Psoas muscle (tissue), 8 donors: ENCODE results near the gene RACGAP1. TPM values are rescaled to one million over a fixed set of nuclear protein-coding genes. Genes with fewer than 3 reads are reported as not detected.
A peak's percentile ranks its signal among the peaks of the same experiment; 100 is the strongest.

ENCODE experiments used
- ATAC-seq, 4 donors: fragments of 200-7000 bp; cut with Tn5 transposase; one replicate each; pipeline ENCODE4 v1.9.1; 2020; ENCODE audit warnings: moderate library complexity in 3 of 4, mild to moderate bottlenecking in 2 of 4
- DNase-seq, 2 donors: peaks; one replicate each; pipeline ENCODE4 v3.0.0-alpha.2; 2020
- H3K27ac ChIP-seq: fragments of 200-600 bp; one replicate; pipeline ENCODE4 v1.8.0; 2022
- H3K27me3 ChIP-seq, 3 donors: fragments of 200-600 bp in 1 of 3; one replicate each; pipeline versions ENCODE4 v1.6.1 to v1.8.0; 2013 to 2022; ENCODE audit warnings: low read length in 2 of 3, mild to moderate bottlenecking in 2 of 3, moderate library complexity in 1 of 3; ENCODE audit not compliant: insufficient read depth in 3 of 3
- H3K36me3 ChIP-seq, 2 donors: fragments of 200-600 bp in 1 of 2; one replicate each; pipeline versions ENCODE4 v1.6.1 to v1.8.0; 2013 to 2022; ENCODE audit warnings: low read depth in 1 of 2, mild to moderate bottlenecking in 1 of 2, moderate library complexity in 1 of 2; ENCODE audit not compliant: insufficient read depth in 1 of 2
- H3K4me1 ChIP-seq: fragments of 200-600 bp; one replicate; pipeline ENCODE4 v1.8.0; 2022
- H3K4me3 ChIP-seq: fragments of 200-600 bp; one replicate; pipeline ENCODE4 v1.8.0; 2022; ENCODE audit warnings: mild to moderate bottlenecking
- H3K9me3 ChIP-seq: fragments of 200-600 bp; one replicate; pipeline ENCODE4 v1.8.0; 2022
- CTCF ChIP-seq: fragments of 200-600 bp; IDR thresholded peaks from one replicate; pipeline ENCODE4 v1.8.0; 2022; ENCODE audit warnings: antibody characterized with exemption
- WGBS, 3 donors: extraction: QIAGEN DNeasy Blood & Tissue Kit; methylation state at CpG; one replicate each; pipeline versions ENCODE4 v1.1.6 to v1.1.7; 2013; 5-methylcytosine and 5-hydroxymethylcytosine counted together
- intact Hi-C, 2 donors: fragments of 100-400 bp; cut with DNase I; formaldehyde crosslinking; loops; one replicate each; pipeline versions ENCODE4 v1.11.0 to v1.14.2; 2022
- polyA plus RNA-seq, 3 donors: library from polyadenylated mRNA; stranded (reverse); fragments of 200-250 nt; gene quantifications; one replicate each; pipeline ENCODE4 v1.2.3, GENCODE V29; 2013
- total RNA-seq, 4 donors: library from RNA; stranded (reverse); fragmentation: NEBNext Ultra II Directional in 2 of 4; extraction: Animal tissue kit (Norgen Biotek cat#: 25700) in 2 of 4; gene quantifications; one replicate each; pipeline versions ENCODE4 v1.2.1 to v1.2.4, GENCODE V29; 2021 to 2023
- donor health status: healthy with polysubstance abuse.
- donor health status: DM: no; HTN: no; CAD: no; lungs with moderate emphysema.
- donor health status: Bipolar disorder and iron deficiency.
- donor health status: healthy.
- donor health status: DM: yes; HTN: yes; CAD: no.
- donor health status: DM: no; HTN: no; CAD: no.
- donor health status: DM: no; HTN: no; CAD: no.
- donor health status: DM: yes; HTN: yes; CAD: no.

RACGAP1 gene
- total and polyA plus RNA-seq, 7 donors = 3.4 to 15.3 (median 5.4) TPM

- WGBS, 3 donors = 72 to 80% (median 79%) methylated on average over 9 of the region's 9 CpGs
- intact Hi-C loops = no loop called here
- Histone ChIP-seq H3K4me1 (no peaks in the 10 kb centered on the region), H3K27me3 (no peaks in the 10 kb centered on the region), H3K9me3 (no peaks in the 10 kb centered on the region), H3K4me3 (no peak overlapping the region), H3K36me3 (no peaks in the 10 kb centered on the region), H3K27ac (no peak overlapping the region)
- no peak for DNase-seq
- TF ChIP-seq CTCF = no peak
- no peak for ATAC-seq
Observed at GRCh38 chr12:49984476-49985359, 40.6 kb downstream of the RACGAP1 start.

GRCh38 chr12:49983892-49984291 lies 41.4 kb downstream of the RACGAP1 start:
- DNase-seq = no peak
- intact Hi-C loops = no loop called here
- no peaks in the 10 kb centered on the region for H3K36me3 ChIP-seq
- no peaks in the 10 kb centered on the region for H3K4me1 ChIP-seq
- TF ChIP-seq CTCF = no peak
- 4 to 13% (median 9%) methylated on average over 8 of the region's 8 CpGs for WGBS, 3 donors
- H3K27me3 ChIP-seq = no peaks in the 10 kb centered on the region
- H3K27ac ChIP-seq = no peak overlapping the region
- peak in 1 of 4 donors; percentile 57 for ATAC-seq
- H3K4me3 ChIP-seq = no peak overlapping the region
- H3K9me3 ChIP-seq = no peaks in the 10 kb centered on the region

DNA sequence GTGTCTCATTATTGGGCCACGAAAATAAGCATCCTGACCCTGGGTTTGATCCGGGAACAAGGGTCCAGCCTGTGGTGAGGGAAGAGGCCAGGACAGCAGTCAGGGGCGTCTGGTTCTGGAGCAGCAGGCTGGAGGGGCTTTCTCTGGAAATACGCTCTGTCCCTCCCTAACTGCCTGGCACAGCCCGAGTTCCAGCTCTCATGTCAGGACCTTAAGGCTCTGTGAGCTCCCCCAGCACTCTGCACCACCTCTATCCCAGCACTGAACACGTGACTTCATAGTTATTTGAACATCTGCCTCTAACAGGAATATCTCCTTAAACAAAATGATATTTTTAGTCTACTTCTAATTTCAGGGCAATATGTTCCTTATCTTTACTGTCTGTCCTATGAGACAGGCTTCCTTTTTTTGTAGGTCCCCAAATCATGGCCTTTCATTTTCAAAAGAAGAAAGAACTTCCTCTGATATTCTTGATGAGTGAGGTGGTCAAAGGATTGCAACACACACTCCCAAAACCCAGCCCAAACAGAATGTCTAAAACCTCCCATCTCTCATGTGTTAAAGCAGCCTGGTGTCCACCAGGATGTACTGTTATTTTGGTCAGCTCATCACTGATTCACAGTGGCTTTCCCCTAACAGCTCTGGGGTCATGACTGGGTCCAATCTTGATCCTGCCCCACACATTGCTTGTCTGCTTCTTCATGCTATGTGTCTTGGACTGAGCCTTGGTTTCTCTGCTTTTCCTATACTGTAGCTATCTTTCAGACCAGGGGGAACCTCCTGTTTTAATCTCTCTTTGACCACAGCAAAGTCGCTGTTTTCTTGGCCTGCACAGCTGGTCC lies 42.8 kb downstream of the RACGAP1 start:
- WGBS, 3 donors = 88 to 93% (median 90%) methylated on average over 7 of the region's 7 CpGs
- Histone ChIP-seq H3K27ac (no peak overlapping the region), H3K27me3 (no peaks in the 10 kb centered on the region), H3K4me3 (no peak overlapping the region), H3K4me1 (no peaks in the 10 kb centered on the region), H3K9me3 (no peaks in the 10 kb centered on the region), H3K36me3 (no peaks in the 10 kb centered on the region)
- ATAC-seq = no peak
- DNase-seq = no peak
- TF ChIP-seq CTCF = no peak
- intact Hi-C loops = no loop called here

DNA sequence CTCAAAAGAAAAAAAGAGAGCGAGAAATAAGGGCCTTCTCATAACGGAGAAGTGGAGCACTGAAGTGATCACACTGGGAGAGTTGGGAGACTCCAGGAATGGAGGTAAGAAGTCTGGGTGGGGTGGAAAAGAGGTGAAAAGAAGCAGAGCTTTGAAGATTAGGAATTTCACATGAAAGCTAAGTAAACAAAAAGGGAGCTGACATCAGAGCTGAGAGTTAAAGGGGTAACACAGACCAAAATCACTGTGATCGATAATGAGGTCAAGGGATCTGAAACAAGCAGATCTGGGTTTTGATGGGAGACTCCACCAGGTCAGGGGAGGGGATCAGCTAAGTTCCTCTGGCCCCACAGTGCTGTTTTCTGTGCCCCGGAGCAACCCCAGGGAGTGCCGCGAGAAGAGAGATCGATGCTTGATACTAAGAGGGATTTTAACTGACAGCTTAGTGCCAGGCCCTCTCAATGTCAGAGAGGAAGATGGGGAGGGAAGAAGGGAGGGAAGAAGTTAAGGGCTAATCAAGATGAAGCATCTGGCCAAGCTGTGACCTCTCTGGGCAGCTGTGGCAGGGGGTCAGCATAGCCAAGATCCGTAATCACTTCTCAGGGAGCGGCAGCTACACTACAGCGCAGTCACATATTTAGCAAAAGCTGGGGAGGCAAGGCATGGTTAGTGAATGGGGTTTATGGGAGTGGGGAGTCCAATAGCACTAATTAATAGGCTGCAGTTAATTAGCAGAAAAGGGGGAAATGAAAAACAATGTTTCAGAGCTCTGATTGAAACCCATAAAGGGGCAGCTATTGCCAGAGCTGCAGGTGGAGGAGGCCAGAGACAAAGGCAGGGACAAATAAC lies 44.6 kb downstream of the RACGAP1 start:
- intact Hi-C loops = no loop called here
- Histone ChIP-seq H3K4me1 (no peaks in the 10 kb centered on the region), H3K9me3 (no peaks in the 10 kb centered on the region), H3K27ac (no peak overlapping the region), H3K27me3 (no peaks in the 10 kb centered on the region), H3K4me3 (no peak overlapping the region), H3K36me3 (no peaks in the 10 kb centered on the region)
- TF ChIP-seq CTCF = no peak
- DNase-seq (peak in 1 of 2 donors; percentile 21), ATAC-seq (no peak)
- 94 to 96% (median 95%) methylated on average over 10 of the region's 10 CpGs for WGBS, 3 donors
